Parathyroid adenoma (tissue), 2 donors: ENCODE results near the gene CNOT6L.
"Not testable (repeated sequence)": the region's sequence is repeated elsewhere in the genome, so short reads cannot be mapped to it uniquely, and the experiment has no call there.

Experiments used
- H2AFZ ChIP-seq: fragments of 300-600 bp; sonication (generic); one replicate; pipeline ENCODE4 v1.7.0; 2017; ENCODE audit warnings: antibody characterized with exemption, mild to moderate bottlenecking
- H3K27ac ChIP-seq: fragments of 300-600 bp; sonication (generic); one replicate; pipeline ENCODE4 v1.7.0; 2017
- H3K27me3 ChIP-seq: fragments of 300-600 bp; sonication (generic); one replicate; pipeline ENCODE4 v1.7.0; 2017; ENCODE audit warnings: low read length; ENCODE audit not compliant: control insufficient read depth, insufficient read depth
- H3K36me3 ChIP-seq: fragments of 300-600 bp; sonication (generic); one replicate; pipeline ENCODE4 v1.7.0; 2017; ENCODE audit warnings: low read length; ENCODE audit not compliant: control insufficient read depth, insufficient read depth
- H3K4me1 ChIP-seq: fragments of 300-600 bp; sonication (generic); one replicate; pipeline ENCODE4 v1.7.0; 2017; ENCODE audit warnings: control low read depth
- H3K4me2 ChIP-seq: fragments of 300-600 bp; sonication (generic); one replicate; pipeline ENCODE4 v1.7.0; 2017; ENCODE audit warnings: low read length
- H3K4me3 ChIP-seq: fragments of 300-600 bp; sonication (generic); one replicate; pipeline ENCODE4 v1.7.0; 2017; ENCODE audit warnings: low read depth, low read length
- H3K79me2 ChIP-seq: fragments of 300-600 bp; sonication (generic); one replicate; pipeline ENCODE4 v1.7.0; 2017; ENCODE audit warnings: control low read depth
- H3K9ac ChIP-seq: fragments of 300-600 bp; sonication (generic); one replicate; pipeline ENCODE4 v1.7.0; 2017; ENCODE audit warnings: mild to moderate bottlenecking
- H3K9me3 ChIP-seq: fragments of 300-600 bp; sonication (generic); one replicate; pipeline ENCODE4 v1.7.0; 2017; ENCODE audit warnings: low read length; ENCODE audit not compliant: control insufficient read depth
- CTCF ChIP-seq: fragments of 300-600 bp; sonication (generic); IDR thresholded peaks from one replicate; pipeline ENCODE4 v1.7.0; 2017; ENCODE audit warnings: antibody characterized with exemption, mild to moderate bottlenecking
- donor health status: primary hyperparathyroidism.

The CNOT6L gene

GRCh38 chr4:77728420-77728819, 90.7 kb downstream of the CNOT6L start:
- H3K36me3 ChIP-seq, result no peaks in the 10 kb centered on the region

GRCh38 chr4:77721073-77721472, 98.1 kb downstream of the CNOT6L start:
- Histone ChIP-seq H3K9me3 (no peaks in the 10 kb centered on the region), H3K79me2 (no peaks in the 10 kb centered on the region), H3K27me3 (no peaks in the 10 kb centered on the region), H3K36me3 (no peaks in the 10 kb centered on the region), H3K4me1 (no peaks in the 10 kb centered on the region), H2AFZ (no peak overlapping the region), H3K27ac (no peak overlapping the region), H3K4me3 (no peak overlapping the region), H3K4me2 (no peak overlapping the region), H3K9ac (no peak overlapping the region)
- no peak for TF ChIP-seq CTCF

More at GRCh38 chr4:77728420-77728819, 90.7 kb downstream of the CNOT6L start:
- H3K4me2 ChIP-seq, result no peak overlapping the region
- TF ChIP-seq CTCF, result no peak
- H3K79me2 ChIP-seq, result no peaks in the 10 kb centered on the region
- no peak overlapping the region for H3K4me3 ChIP-seq
- no peaks in the 10 kb centered on the region for H3K27me3 ChIP-seq
- no peak overlapping the region for H2AFZ ChIP-seq
- H3K9ac ChIP-seq, result no peak overlapping the region
- H3K9me3 ChIP-seq, result no peaks in the 10 kb centered on the region
- H3K27ac ChIP-seq, result no peak overlapping the region
- no peaks in the 10 kb centered on the region for H3K4me1 ChIP-seq

- H3K4me2 ChIP-seq, result not testable (repeated sequence)
Observed at GRCh38 chr4:77718500-77718899, 100.7 kb downstream of the CNOT6L start.

GRCh38 chr4:77715414-77716290, 103.5 kb downstream of the CNOT6L start:
- Histone ChIP-seq H3K4me1 (no peaks in the 10 kb centered on the region), H2AFZ (no peak overlapping the region), H3K27ac (no peak overlapping the region), H3K9me3 (no peaks in the 10 kb centered on the region), H3K79me2 (no peaks in the 10 kb centered on the region), H3K4me3 (no peak overlapping the region), H3K4me2 (no peak overlapping the region), H3K36me3 (no peaks in the 10 kb centered on the region), H3K27me3 (no peaks in the 10 kb centered on the region), H3K9ac (no peak overlapping the region)
- TF ChIP-seq CTCF, result no peak

More at GRCh38 chr4:77718500-77718899, 100.7 kb downstream of the CNOT6L start:
- not testable (repeated sequence) for H3K27ac ChIP-seq, H3K27me3 ChIP-seq, H3K4me1 ChIP-seq, H3K79me2 ChIP-seq, H3K36me3 ChIP-seq, H3K9ac ChIP-seq, H3K4me3 ChIP-seq, H3K9me3 ChIP-seq, H2AFZ ChIP-seq

- Histone ChIP-seq H3K4me2 (no peak overlapping the region), H3K27me3 (no peaks in the 10 kb centered on the region), H3K4me3 (no peak overlapping the region), H3K79me2 (no peaks in the 10 kb centered on the region), H3K9ac (no peak overlapping the region), H3K27ac (no peak overlapping the region), H3K36me3 (no peaks in the 10 kb centered on the region), H3K9me3 (no peaks in the 10 kb centered on the region), H3K4me1 (no peaks in the 10 kb centered on the region), H2AFZ (no peak overlapping the region)
- no peak for TF ChIP-seq CTCF
Observed at GRCh38 chr4:77714514-77714913, 104.7 kb downstream of the CNOT6L start.
